Tibial nerve (tissue), 4 donors: ENCODE measurements around the gene SLC17A7.

ENCODE experiments used
- EP300 ChIP-seq, 2 donors: sonication (generic); formaldehyde crosslinking; IDR thresholded peaks; one replicate each; pipeline ENCODE4 v1.6.1; 2017; ENCODE audit warnings: antibody characterized with exemption in 2 of 2, mild to moderate bottlenecking in 1 of 2
- TF ChIP-seq, protein P1 (sequence below), 5 experiments: fragments of 200-600 bp in 3 of 5; fragments of 450-650 bp in 2 of 5; sonication (generic) in 3 of 5; IDR thresholded peaks; one replicate each; pipeline ENCODE4 v1.5.1; 2016 to 2019; ENCODE audit warnings: antibody characterized with exemption in 5 of 5, mild to moderate bottlenecking in 3 of 5, moderate library complexity in 2 of 5

DNA sequence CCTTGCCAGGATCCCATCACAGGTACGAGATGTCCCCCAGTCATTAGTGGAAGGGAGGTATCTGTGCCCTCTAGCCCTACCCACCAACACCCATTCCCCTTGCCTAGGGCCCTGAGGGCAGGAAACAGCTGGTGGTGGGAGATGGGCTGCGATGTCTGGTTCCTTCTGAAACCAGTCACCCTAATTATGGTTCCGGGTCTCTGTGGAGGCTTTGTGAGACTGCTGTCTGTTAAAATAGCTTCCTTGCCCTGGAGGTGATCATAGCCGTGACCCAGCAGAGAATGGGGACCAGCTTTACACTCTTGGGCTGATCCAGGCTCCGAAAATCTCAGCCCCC, 17.2 kb upstream of the SLC17A7 start:
- TF ChIP-seq EP300 (IDR thresholded peaks at IDR 0.05) = no peak
- TF ChIP-seq, protein P1, sequence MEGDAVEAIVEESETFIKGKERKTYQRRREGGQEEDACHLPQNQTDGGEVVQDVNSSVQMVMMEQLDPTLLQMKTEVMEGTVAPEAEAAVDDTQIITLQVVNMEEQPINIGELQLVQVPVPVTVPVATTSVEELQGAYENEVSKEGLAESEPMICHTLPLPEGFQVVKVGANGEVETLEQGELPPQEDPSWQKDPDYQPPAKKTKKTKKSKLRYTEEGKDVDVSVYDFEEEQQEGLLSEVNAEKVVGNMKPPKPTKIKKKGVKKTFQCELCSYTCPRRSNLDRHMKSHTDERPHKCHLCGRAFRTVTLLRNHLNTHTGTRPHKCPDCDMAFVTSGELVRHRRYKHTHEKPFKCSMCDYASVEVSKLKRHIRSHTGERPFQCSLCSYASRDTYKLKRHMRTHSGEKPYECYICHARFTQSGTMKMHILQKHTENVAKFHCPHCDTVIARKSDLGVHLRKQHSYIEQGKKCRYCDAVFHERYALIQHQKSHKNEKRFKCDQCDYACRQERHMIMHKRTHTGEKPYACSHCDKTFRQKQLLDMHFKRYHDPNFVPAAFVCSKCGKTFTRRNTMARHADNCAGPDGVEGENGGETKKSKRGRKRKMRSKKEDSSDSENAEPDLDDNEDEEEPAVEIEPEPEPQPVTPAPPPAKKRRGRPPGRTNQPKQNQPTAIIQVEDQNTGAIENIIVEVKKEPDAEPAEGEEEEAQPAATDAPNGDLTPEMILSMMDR (IDR thresholded peaks at IDR 0.05) = no peak
